ENCODE results near the gene DIAPH2. TPM values are rescaled to one million over a fixed set of nuclear protein-coding genes. Genes with fewer than 3 reads are reported as not detected.

DIAPH2 gene
- total RNA-seq, 4 donors from 2014 or later = 36.6 to 78.3 (median 41.4) TPM

DNA sequence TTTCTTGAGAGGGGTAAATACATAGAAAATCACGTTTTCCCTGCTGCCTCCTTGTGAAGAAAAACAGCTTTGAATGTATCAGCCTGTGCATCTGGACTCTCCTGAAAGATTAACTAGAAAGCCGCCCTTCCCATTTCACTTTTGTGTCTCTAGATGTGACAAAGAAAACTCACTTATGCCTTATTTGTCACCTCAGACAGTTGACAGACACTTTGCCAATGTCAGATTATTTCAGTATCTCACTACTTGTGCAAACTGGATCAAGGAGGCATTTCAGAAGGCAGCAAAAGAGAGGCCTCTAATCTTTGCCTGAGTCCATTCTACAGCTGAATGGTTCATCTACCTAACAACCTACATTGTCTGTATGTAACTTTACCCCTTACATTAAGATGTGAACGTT lies 954.0 kb downstream of the DIAPH2 start:
- DNase-seq (ENCODE audit: low spot score) = no peak
- TF ChIP-seq, protein P1, sequence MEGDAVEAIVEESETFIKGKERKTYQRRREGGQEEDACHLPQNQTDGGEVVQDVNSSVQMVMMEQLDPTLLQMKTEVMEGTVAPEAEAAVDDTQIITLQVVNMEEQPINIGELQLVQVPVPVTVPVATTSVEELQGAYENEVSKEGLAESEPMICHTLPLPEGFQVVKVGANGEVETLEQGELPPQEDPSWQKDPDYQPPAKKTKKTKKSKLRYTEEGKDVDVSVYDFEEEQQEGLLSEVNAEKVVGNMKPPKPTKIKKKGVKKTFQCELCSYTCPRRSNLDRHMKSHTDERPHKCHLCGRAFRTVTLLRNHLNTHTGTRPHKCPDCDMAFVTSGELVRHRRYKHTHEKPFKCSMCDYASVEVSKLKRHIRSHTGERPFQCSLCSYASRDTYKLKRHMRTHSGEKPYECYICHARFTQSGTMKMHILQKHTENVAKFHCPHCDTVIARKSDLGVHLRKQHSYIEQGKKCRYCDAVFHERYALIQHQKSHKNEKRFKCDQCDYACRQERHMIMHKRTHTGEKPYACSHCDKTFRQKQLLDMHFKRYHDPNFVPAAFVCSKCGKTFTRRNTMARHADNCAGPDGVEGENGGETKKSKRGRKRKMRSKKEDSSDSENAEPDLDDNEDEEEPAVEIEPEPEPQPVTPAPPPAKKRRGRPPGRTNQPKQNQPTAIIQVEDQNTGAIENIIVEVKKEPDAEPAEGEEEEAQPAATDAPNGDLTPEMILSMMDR (IDR thresholded peaks at IDR 0.05) = no peak
- no peak for ATAC-seq (ENCODE audit: low FRiP score)

DNA sequence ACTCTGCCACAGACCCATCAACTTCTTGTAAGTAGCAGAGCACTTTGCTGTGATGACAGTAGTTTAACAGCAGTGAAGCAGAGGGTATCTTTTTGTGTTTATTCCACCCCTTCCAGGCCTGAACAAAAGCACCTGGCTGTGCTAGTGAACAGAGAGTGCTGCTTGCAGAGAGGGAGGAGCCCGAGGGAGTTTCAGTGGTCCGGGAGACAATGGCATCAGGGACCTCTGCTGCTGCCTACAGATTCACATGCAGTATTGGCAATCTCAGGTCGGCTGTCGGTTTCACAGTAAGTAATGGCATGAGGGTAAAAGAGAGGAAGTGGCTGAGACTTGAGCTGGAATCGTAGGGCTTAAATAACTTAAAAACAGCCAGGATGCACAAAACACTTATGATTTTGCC lies 954.9 kb downstream of the DIAPH2 start:
- ATAC-seq (ENCODE audit: low FRiP score) (no peak), DNase-seq (ENCODE audit: low spot score) (no peak)
- TF ChIP-seq, protein P1 (IDR thresholded peaks at IDR 0.05) = no peak

Small RNA genes within 50 kb of the gene (small RNA-seq; reads per million reads assigned to genes)
- gene RF00017 (not detected), gene RF00019 (not detected), gene RN7SL74P (not detected)

Other genes starting within 250 kb of the DIAPH2 start
- gene RPA4, start 199.1 kb downstream of the DIAPH2 start, total RNA-seq = 1 to 10 TPM; 3.2 to 5.6 (median 4.1) TPM